SK-N-SH treated with all-trans-retinoic acid at 6 μM for 48 hours (cell line): ENCODE measurements around the gene DTNBP1.

ENCODE experiments used
- ARNTL ChIP-seq: fragments of 450-650 bp; formaldehyde crosslinking; IDR thresholded peaks from 2 replicates; pipeline ENCODE4 v1.5.0; 2020; ENCODE audit warnings: low read depth, mild to moderate bottlenecking, moderate library complexity, borderline replicate concordance
- PATZ1 ChIP-seq: fragments of 250-450 bp; sonication (Bioruptor Pico); IDR thresholded peaks from 2 replicates; pipeline ENCODE4 v1.8.0; 2020; ENCODE audit warnings: mild to moderate bottlenecking, moderate library complexity, borderline replicate concordance
- RARB ChIP-seq: fragments of 250-450 bp; sonication (Bioruptor Pico); IDR thresholded peaks from 2 replicates; pipeline ENCODE4 v1.8.0; 2021; ENCODE audit warnings: mild to moderate bottlenecking, moderate library complexity
- SNAI2 ChIP-seq: fragments of 250-450 bp; sonication (Bioruptor Pico); IDR thresholded peaks from 2 replicates; pipeline ENCODE4 v1.5.0; 2020; ENCODE audit warnings: mild to moderate bottlenecking, moderate library complexity
- TOX ChIP-seq: fragments of 250-450 bp; sonication (Bioruptor Pico); IDR thresholded peaks from 2 replicates; pipeline ENCODE4 v1.8.0; 2021; ENCODE audit warnings: mild to moderate bottlenecking, moderate library complexity, borderline replicate concordance
- TSHZ2 ChIP-seq: fragments of 250-450 bp; sonication (Bioruptor Pico); IDR thresholded peaks from 2 replicates; pipeline ENCODE4 v1.5.0; 2020; ENCODE audit warnings: mild to moderate bottlenecking, moderate library complexity
- ZC3H10 ChIP-seq: fragments of 250-450 bp; sonication (Bioruptor Pico); IDR thresholded peaks from 2 replicates; pipeline ENCODE4 v1.5.1; 2021; ENCODE audit warnings: mild to moderate bottlenecking, moderate library complexity
- ZNF8 ChIP-seq: fragments of 450-650 bp; formaldehyde crosslinking; IDR thresholded peaks from 2 replicates; pipeline ENCODE4 v1.5.0; 2020; ENCODE audit warnings: mild to moderate bottlenecking, moderate library complexity
- TF ChIP-seq, protein P1 (sequence below): fragments of 250-450 bp; sonication (Bioruptor Pico); IDR thresholded peaks from 2 replicates; pipeline ENCODE4 v1.5.1; 2021; ENCODE audit warnings: mild to moderate bottlenecking, moderate library complexity
- TF ChIP-seq, protein P2 (sequence below): fragments of 250-450 bp; sonication (Bioruptor Pico); IDR thresholded peaks from 2 replicates; pipeline ENCODE4 v1.5.1; 2020; ENCODE audit warnings: low read depth, mild to moderate bottlenecking, moderate library complexity

DNA sequence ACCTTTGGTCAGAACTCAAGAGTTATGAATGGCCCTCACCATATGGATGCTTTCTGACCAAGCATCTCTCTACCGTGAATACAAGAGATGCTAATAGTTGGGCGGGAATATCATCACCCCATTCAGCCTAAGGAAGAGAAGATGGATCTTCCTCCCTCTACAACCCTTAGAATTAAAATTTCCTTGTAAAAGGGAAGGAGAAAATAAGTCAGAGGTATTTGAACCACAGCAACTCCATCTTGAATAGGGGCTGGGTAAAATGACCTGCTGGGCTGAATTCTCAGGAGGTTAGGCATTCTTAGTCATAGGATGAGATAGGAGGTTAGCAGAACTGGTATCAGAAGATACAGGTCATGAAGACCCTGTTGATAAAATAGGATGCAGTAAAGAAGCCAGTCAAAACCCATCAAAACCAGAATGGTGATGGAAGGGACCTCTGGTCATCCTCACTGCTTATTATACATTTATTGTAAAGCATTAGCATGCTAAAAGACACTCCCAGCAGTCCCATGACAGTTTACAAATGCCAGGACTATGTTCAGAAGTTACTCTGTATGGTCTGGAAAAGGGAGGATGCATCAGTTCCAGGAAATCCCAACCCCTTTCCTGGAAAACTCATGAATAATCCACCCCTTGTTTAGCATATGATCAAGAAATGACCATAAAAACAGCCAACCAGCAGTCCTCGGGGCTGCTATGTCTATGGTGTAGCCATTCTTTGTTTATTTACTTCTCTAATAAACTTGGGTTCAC is 101.2 kb downstream of the DTNBP1 start:
- TF ChIP-seq ZNF8 (CRISPR knock-in tag) (no peak), TSHZ2 (CRISPR knock-in tag) (no peak), RARB (CRISPR knock-in tag) (no peak), TOX (CRISPR knock-in tag) (no peak), SNAI2 (no peak), PATZ1 (CRISPR knock-in tag) (no peak), ZC3H10 (no peak), ARNTL (CRISPR knock-in tag) (no peak)
- TF ChIP-seq, protein P1, sequence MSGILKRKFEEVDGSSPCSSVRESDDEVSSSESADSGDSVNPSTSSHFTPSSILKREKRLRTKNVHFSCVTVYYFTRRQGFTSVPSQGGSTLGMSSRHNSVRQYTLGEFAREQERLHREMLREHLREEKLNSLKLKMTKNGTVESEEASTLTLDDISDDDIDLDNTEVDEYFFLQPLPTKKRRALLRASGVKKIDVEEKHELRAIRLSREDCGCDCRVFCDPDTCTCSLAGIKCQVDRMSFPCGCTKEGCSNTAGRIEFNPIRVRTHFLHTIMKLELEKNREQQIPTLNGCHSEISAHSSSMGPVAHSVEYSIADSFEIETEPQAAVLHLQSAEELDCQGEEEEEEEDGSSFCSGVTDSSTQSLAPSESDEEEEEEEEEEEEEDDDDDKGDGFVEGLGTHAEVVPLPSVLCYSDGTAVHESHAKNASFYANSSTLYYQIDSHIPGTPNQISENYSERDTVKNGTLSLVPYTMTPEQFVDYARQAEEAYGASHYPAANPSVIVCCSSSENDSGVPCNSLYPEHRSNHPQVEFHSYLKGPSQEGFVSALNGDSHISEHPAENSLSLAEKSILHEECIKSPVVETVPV (CRISPR knock-in tag), result no peak
- TF ChIP-seq, protein P2, sequence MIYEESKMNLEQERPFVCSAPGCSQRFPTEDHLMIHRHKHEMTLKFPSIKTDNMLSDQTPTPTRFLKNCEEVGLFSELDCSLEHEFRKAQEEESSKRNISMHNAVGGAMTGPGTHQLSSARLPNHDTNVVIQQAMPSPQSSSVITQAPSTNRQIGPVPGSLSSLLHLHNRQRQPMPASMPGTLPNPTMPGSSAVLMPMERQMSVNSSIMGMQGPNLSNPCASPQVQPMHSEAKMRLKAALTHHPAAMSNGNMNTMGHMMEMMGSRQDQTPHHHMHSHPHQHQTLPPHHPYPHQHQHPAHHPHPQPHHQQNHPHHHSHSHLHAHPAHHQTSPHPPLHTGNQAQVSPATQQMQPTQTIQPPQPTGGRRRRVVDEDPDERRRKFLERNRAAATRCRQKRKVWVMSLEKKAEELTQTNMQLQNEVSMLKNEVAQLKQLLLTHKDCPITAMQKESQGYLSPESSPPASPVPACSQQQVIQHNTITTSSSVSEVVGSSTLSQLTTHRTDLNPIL (CRISPR knock-in tag), result no peak
